ENCODE measurements around the gene L3MBTL1. TPM values are rescaled to one million over a fixed set of nuclear protein-coding genes. Genes with fewer than 3 reads are reported as not detected.

Gene L3MBTL1
- total and polyA plus RNA-seq, 2 of the 4 experiments (the other 2 are of a cell fraction) = 2.2 to 4.5 TPM

DNA sequence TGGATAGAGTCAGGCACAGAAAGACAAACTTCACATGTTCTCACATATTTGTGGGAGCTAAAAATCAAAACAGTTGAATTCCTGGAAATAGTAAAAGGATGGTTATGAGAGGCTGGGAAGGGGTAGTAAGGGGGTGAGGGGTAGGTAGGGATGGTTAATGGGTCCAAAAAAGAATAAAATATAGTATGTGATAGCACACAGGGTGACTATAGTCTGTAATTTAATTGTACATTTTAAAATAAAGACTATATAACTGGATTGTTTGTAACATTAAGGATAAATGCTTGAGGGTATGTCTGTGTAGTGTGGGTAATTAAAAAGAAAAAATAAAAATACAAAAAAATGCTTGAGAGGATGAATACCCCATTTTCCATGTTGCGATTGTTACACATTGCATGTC, 39.9 kb upstream of the L3MBTL1 start:
- Histone ChIP-seq H2BK5ac (ENCODE audit: low read depth, low read length, poor library complexity, severe bottlenecking) (no peak overlapping the region), H3K23ac (ENCODE audit: low read depth, low read length) (no peak overlapping the region), H3K18ac (ENCODE audit: low read depth, low read length) (no peak overlapping the region), H2AK5ac (ENCODE audit: low read depth, low read length) (no peak overlapping the region), H3K27me3 (ENCODE audit: control insufficient read depth, insufficient read depth, low read length) (no peaks in the 10 kb centered on the region), H3K9me3 (ENCODE audit: control insufficient read depth, insufficient read depth, low read length) (no peaks in the 10 kb centered on the region), H2BK120ac (ENCODE audit: low read depth, low read length) (no peak overlapping the region), H3K4me3 (ENCODE audit: insufficient read depth, low read depth, low read length) (no peak overlapping the region), H2BK20ac (ENCODE audit: low read depth, low read length) (no peak overlapping the region), H3K4ac (ENCODE audit: low read depth, low read length) (no peak overlapping the region), H4K5ac (ENCODE audit: low read depth, low read length) (no peak overlapping the region), H2AK9ac (replicated peaks; ENCODE audit: low read depth, low read length, poor library complexity) (no peak overlapping the region), H3K27ac (ENCODE audit: insufficient read depth, low read length) (no peak overlapping the region), H4K91ac (ENCODE audit: insufficient read depth, low read depth, low read length) (no peak overlapping the region), H3K56ac (ENCODE audit: extremely low read depth, insufficient read depth, low read length) (no peak overlapping the region), H3K14ac (replicated peaks; ENCODE audit: low read depth, low read length) (no peak overlapping the region), H2AFZ (replicated peaks; ENCODE audit: low read length, poor library complexity) (no peak overlapping the region), H4K20me1 (ENCODE audit: insufficient read depth, low read length) (peaks cover 45% of the 10 kb centered on the region), H3K4me2 (ENCODE audit: low read depth, low read length) (no peak overlapping the region), H3K79me1 (ENCODE audit: low read depth in 1 of 2, low read length in 2 of 2) (peaks cover 16 to 49% of the 10 kb centered on the region in 2 experiments), H3K36me3 (ENCODE audit: control insufficient read depth, insufficient read depth, low read length) (peaks cover 49% of the 10 kb centered on the region), H3K9ac (ENCODE audit: low read depth, low read length) (no peak overlapping the region), H3K9me1 (ENCODE audit: insufficient read depth, low read length) (no peaks in the 10 kb centered on the region), H4K8ac (ENCODE audit: low read depth in 2 of 2, low read length in 2 of 2) (no peak overlapping the region), H3K4me1 (ENCODE audit: control insufficient read depth, insufficient read depth, low read length) (no peaks in the 10 kb centered on the region), H2BK15ac (ENCODE audit: low read depth, low read length) (no peak overlapping the region)
- no peak for TF ChIP-seq MXI1 (IDR thresholded peaks at IDR 0.05; ENCODE audit: borderline replicate concordance, low read depth, low read length)
- TF ChIP-seq FOS (IDR thresholded peaks at IDR 0.05; ENCODE audit: low read depth, low read length) = no peak
- no peak for TF ChIP-seq BHLHE40 (IDR thresholded peaks at IDR 0.05; ENCODE audit: low read depth, low read length)
- no peak for TF ChIP-seq NFE2L2 (IDR thresholded peaks at IDR 0.05; ENCODE audit: low read depth, low read length)
- in situ Hi-C loops (cut with MboI; ENCODE audit: low sequenced_read_pairs) (no loop called here), dilution Hi-C loops (cut with HindIII; ENCODE audit: low sequenced_read_pairs, unreplicated experiment) (no loop called here), intact Hi-C loops (cut with micrococcal nuclease) (no loop called here)
- BruUV-seq (replicated peaks) = no TSS peak
- POLR2A ChIA-PET (ENCODE audit: unreplicated experiment) = no interaction called here
- CTCF ChIA-PET = interaction anchor here (0.6 kb wide), 1 partner anchor 14 kb away, joined by 4 read pairs; no protein-coding TSS in a partner anchor
- no peak for ATAC-seq (ENCODE audit: low read depth)
- DNase-seq = no peak
- no CpG with 5 or more reads among the region's 1 CpG for WGBS, 2 experiments (ENCODE audit: extremely low coverage in 2 of 2, insufficient read length in 1 of 2)

Data from IMR-90 (cell line).